Prostate gland (tissue), 2 donors: ENCODE results near the gene MYO5A. TPM values are rescaled to one million over a fixed set of nuclear protein-coding genes. Genes with fewer than 3 reads are reported as not detected.

ENCODE experiments used
- DNase-seq: peaks from one replicate; pipeline ENCODE4 v3.0.0-alpha.2; 2019; ENCODE audit warnings: low spot score
- H3K27ac ChIP-seq, 2 donors: fragments of 200-600 bp; sonication (generic); 2 replicates each; pipeline ENCODE4 v1.5.1; 2017 to 2019
- H3K27me3 ChIP-seq: fragments of 200-600 bp; sonication (generic); replicated peaks from 2 replicates; pipeline ENCODE4 v1.5.1; 2019; ENCODE audit not compliant: insufficient read depth
- H3K36me3 ChIP-seq, 2 donors: fragments of 200-600 bp; sonication (generic); 1 replicate in 1 of 2; 2 replicates in 1 of 2; pipeline versions ENCODE4 v1.5.1 to v1.8.1; 2017 to 2019
- H3K4me1 ChIP-seq: fragments of 200-600 bp; sonication (generic); replicated peaks from 2 replicates; pipeline ENCODE4 v1.5.1; 2019
- H3K4me3 ChIP-seq, 2 donors: fragments of 200-600 bp; sonication (generic); 2 replicates each; pipeline ENCODE4 v1.5.1; 2017 to 2019
- H3K9me3 ChIP-seq: fragments of 200-600 bp; sonication (generic); 2 replicates; pipeline ENCODE4 v1.5.1; 2017
- CTCF ChIP-seq, 4 experiments: fragments of 200-600 bp in 2 of 4; fragments of 450-650 bp in 2 of 4; sonication (generic) in 2 of 4; IDR thresholded peaks; 1 replicate in 3 of 4; 2 replicates in 1 of 4; pipeline ENCODE4 v1.5.1; 2016 to 2019; ENCODE audit warnings: antibody characterized with exemption in 4 of 4, mild to moderate bottlenecking in 2 of 4, moderate library complexity in 2 of 4
- POLR2A ChIP-seq: fragments of 450-650 bp; IDR thresholded peaks from one replicate; pipeline ENCODE4 v1.6.1; 2016; ENCODE audit warnings: antibody characterized with exemption, mild to moderate bottlenecking
- POLR2AphosphoS5 ChIP-seq: sonication (generic); formaldehyde crosslinking; IDR thresholded peaks from one replicate; pipeline ENCODE4 v1.6.1; 2017; ENCODE audit warnings: antibody characterized with exemption
- WGBS: methylation state at CpG from one replicate; pipeline ENCODE4 v1.1.5; 2018; 5-methylcytosine and 5-hydroxymethylcytosine counted together
- intact Hi-C: fragments of 100-400 bp; cut with DNase I; formaldehyde crosslinking; loops from one replicate; pipeline ENCODE4 v1.14.2; 2022
- total RNA-seq, 2 donors: library from RNA; depleted of rRNA; stranded (reverse); fragments of >200 nt; gene quantifications; one replicate each; pipeline ENCODE4 v1.1.0, GENCODE V29; 2016

MYO5A gene
- total RNA-seq, 2 donors from 2014 or later = 24.9 to 41.9 TPM

- intact Hi-C loops = no loop called here
- Histone ChIP-seq H3K27me3 (no peaks in the 10 kb centered on the region), H3K4me1 (no peaks in the 10 kb centered on the region), H3K36me3 (no peaks in the 10 kb centered on the region), H3K9me3 (no peaks in the 10 kb centered on the region), H3K27ac (no peak overlapping the region), H3K4me3 (no peak overlapping the region)
- no peak for DNase-seq
- TF ChIP-seq CTCF (IDR thresholded peaks at IDR 0.05) = no peak
- no peak for TF ChIP-seq POLR2AphosphoS5
- TF ChIP-seq POLR2A = no peak
- WGBS = 86% methylated on average over 5 of the region's 5 CpGs
Measured at GRCh38 chr15:52503788-52504496, 24.7 kb downstream of the MYO5A start.

- no peaks in the 10 kb centered on the region for H3K4me1 ChIP-seq
- H3K4me3 ChIP-seq = no peak overlapping the region
- TF ChIP-seq CTCF (IDR thresholded peaks at IDR 0.05) = no peak
- H3K27ac ChIP-seq = no peak overlapping the region
- H3K36me3 ChIP-seq = no peaks in the 10 kb centered on the region
- intact Hi-C loops = no loop called here
- no peaks in the 10 kb centered on the region for H3K9me3 ChIP-seq
- no peaks in the 10 kb centered on the region for H3K27me3 ChIP-seq
- DNase-seq = no peak
- 72% methylated on average over 1 of the region's 1 CpG for WGBS
Measured at GRCh38 chr15:52502608-52503007, 26.1 kb downstream of the MYO5A start.

- no peaks in the 10 kb centered on the region for H3K36me3 ChIP-seq
- 91% methylated on average over 3 of the region's 3 CpGs for WGBS
Measured at GRCh38 chr15:52499506-52499905, 29.2 kb downstream of the MYO5A start.

GRCh38 chr15:52498706-52499105 is 30.0 kb downstream of the MYO5A start:
- Histone ChIP-seq H3K9me3 (no peaks in the 10 kb centered on the region), H3K27me3 (no peaks in the 10 kb centered on the region), H3K36me3 (no peaks in the 10 kb centered on the region), H3K4me1 (no peaks in the 10 kb centered on the region), H3K4me3 (no peak overlapping the region), H3K27ac (no peak overlapping the region)
- TF ChIP-seq POLR2AphosphoS5 (no peak), POLR2A (no peak), CTCF (IDR thresholded peaks at IDR 0.05) (no peak)
- intact Hi-C loops = no loop called here
- no peak for DNase-seq

More at GRCh38 chr15:52499506-52499905, 29.2 kb downstream of the MYO5A start:
- H3K27ac ChIP-seq = no peak overlapping the region
- TF ChIP-seq POLR2A (no peak), POLR2AphosphoS5 (no peak), CTCF (IDR thresholded peaks at IDR 0.05) (no peak)
- H3K9me3 ChIP-seq = no peaks in the 10 kb centered on the region
- no peaks in the 10 kb centered on the region for H3K27me3 ChIP-seq
- DNase-seq = no peak
- no peaks in the 10 kb centered on the region for H3K4me1 ChIP-seq
- no peak overlapping the region for H3K4me3 ChIP-seq
- intact Hi-C loops = no loop called here

- DNase-seq = no peak
- H3K4me1 ChIP-seq = peaks cover 4% of the 10 kb centered on the region
- H3K4me3 ChIP-seq = no peak overlapping the region
- TF ChIP-seq POLR2AphosphoS5 = no peak
- H3K36me3 ChIP-seq = no peaks in the 10 kb centered on the region
- H3K9me3 ChIP-seq = no peaks in the 10 kb centered on the region
- H3K27ac ChIP-seq = no peak overlapping the region
- WGBS = 72% methylated on average over 6 of the region's 6 CpGs
- intact Hi-C loops = no loop called here
- no peaks in the 10 kb centered on the region for H3K27me3 ChIP-seq
Measured at GRCh38 chr15:52496776-52497470, 31.8 kb downstream of the MYO5A start.
